ENCODE measurements around the gene CD80. TPM values are rescaled to one million over a fixed set of nuclear protein-coding genes. Genes with fewer than 3 reads are reported as not detected.

The CD80 gene, protein sequence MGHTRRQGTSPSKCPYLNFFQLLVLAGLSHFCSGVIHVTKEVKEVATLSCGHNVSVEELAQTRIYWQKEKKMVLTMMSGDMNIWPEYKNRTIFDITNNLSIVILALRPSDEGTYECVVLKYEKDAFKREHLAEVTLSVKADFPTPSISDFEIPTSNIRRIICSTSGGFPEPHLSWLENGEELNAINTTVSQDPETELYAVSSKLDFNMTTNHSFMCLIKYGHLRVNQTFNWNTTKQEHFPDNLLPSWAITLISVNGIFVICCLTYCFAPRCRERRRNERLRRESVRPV
- total RNA-seq = not detected in 2 replicates

DNA sequence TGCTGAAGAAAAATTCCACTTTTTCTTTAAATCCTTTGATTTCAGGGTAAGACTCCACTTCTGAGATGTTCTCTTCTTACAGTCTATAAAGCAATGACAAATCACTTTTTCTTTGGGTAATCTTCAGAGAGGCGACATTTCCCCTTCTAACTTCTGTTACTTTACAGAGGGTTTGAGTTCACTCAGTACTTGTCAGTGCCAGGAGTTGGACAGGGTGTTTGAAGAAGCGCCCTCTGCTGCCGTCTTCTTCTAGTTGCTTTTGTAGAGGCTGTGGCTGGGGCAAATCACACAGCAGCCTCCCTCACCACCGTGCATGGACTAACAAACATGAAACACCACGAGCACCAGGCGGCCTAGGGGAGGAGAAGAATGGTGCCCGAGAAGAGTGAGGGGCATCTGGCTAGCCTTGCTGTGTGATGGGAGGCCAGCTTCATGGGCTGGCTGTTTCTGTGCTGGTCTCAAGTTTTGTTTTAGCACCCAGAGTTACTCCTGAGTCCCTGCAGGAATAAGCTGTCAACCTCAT lies at the start of gene CD80:
Gene CD80, minus strand, starts transcription at position 174 of the 523 bp plus-strand sequence. CDS start 1,886 bp downstream, outside the sequence.
- H3K36me3 ChIP-seq (ENCODE audit: control insufficient read depth, insufficient read depth, low read length) = no peaks in the 10 kb centered on the region
- no peaks in the 10 kb centered on the region for H3K27me3 ChIP-seq (ENCODE audit: control insufficient read depth, insufficient read depth, low read length)
- no peak for DNase-seq (ENCODE audit: low read depth)
- H3K4me3 ChIP-seq (ENCODE audit: low read depth, low read length) = no peak within 1 kb of the TSS
- TF ChIP-seq, protein P1, sequence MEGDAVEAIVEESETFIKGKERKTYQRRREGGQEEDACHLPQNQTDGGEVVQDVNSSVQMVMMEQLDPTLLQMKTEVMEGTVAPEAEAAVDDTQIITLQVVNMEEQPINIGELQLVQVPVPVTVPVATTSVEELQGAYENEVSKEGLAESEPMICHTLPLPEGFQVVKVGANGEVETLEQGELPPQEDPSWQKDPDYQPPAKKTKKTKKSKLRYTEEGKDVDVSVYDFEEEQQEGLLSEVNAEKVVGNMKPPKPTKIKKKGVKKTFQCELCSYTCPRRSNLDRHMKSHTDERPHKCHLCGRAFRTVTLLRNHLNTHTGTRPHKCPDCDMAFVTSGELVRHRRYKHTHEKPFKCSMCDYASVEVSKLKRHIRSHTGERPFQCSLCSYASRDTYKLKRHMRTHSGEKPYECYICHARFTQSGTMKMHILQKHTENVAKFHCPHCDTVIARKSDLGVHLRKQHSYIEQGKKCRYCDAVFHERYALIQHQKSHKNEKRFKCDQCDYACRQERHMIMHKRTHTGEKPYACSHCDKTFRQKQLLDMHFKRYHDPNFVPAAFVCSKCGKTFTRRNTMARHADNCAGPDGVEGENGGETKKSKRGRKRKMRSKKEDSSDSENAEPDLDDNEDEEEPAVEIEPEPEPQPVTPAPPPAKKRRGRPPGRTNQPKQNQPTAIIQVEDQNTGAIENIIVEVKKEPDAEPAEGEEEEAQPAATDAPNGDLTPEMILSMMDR (IDR thresholded peaks at IDR 0.05; ENCODE audit: insufficient read depth, low read length, poor library complexity, severe bottlenecking) = peak; percentile 49

DNA sequence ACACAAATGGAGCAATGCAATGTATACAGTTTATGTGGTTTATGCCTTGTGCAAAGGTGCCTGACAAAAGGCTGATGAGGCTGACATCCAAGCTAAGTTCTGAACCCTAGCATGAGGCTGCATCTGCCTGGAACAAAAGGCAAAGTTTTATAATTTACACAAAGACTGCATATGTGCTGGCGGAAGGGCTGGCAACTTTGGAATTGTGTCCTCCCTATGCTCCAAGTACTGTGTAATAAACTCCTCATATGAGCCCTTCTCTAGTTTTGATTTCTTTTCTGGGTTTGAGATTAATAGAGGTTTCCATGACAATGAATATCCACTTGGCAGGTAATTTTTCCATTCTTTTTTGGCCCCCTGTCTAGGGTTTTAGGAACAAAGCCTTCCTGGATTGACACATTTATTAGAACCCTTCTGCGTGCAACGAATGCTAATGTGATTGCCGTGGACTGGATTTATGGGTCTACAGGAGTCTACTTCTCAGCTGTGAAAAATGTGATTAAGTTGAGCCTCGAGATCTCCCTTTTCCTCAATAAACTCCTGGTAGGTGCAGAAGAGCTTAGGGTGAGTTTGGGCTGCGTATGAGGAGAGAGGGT lies 49.1 kb upstream of the CD80 start:
- H3K36me3 ChIP-seq (ENCODE audit: control insufficient read depth, insufficient read depth, low read length) = no peaks in the 10 kb centered on the region
- no peak for DNase-seq (ENCODE audit: low read depth)
- H3K4me3 ChIP-seq (ENCODE audit: low read depth, low read length) = no peak overlapping the region
- TF ChIP-seq, protein P1 (IDR thresholded peaks at IDR 0.05; ENCODE audit: insufficient read depth, low read length, poor library complexity, severe bottlenecking) = no peak
- H3K27me3 ChIP-seq (ENCODE audit: control insufficient read depth, insufficient read depth, low read length) = no peaks in the 10 kb centered on the region

DNA sequence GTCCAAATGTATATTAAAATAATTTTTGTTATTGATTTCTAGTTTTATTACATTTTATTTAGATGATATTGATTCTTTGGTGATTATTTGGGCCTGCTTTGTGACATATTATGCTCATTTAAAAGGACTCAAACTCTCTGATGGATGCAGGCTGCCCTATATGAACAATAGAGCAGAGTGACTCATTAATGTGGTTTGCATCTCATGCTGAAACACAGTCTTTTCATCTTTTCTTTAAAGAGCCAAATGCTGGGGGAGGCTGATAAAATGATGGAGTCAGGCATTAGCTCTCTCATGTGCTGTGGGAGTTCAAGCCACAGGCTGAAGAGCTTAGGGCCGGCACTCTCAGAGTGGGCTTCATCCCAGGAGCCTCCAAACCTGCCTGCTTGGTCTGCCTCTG lies 45.5 kb upstream of the CD80 start:
- Histone ChIP-seq H3K4me3 (ENCODE audit: low read depth, low read length) (no peak overlapping the region), H3K27me3 (ENCODE audit: control insufficient read depth, insufficient read depth, low read length) (no peaks in the 10 kb centered on the region), H3K36me3 (ENCODE audit: control insufficient read depth, insufficient read depth, low read length) (no peaks in the 10 kb centered on the region)
- TF ChIP-seq, protein P1 (IDR thresholded peaks at IDR 0.05; ENCODE audit: insufficient read depth, low read length, poor library complexity, severe bottlenecking) = no peak
- DNase-seq (ENCODE audit: low read depth) = no peak

DNA sequence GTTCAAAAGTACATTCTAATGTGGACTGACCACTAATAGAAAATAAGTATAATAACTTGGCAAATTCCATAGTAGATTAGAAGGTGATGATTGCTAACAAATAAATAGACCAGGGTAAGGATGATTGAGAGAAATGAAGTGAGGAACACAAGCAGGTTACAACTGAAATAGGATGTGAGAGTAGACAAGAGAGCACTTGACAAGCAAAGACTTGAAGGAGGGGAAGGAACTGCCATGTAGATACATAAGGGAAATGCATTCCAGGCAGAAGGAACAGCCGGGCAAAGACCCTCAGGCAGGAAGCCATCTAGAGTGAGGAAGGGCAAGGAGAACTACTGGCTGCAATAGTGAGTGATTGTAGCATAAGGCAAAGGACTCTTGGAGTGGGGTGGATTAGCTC lies 43.3 kb upstream of the CD80 start:
- TF ChIP-seq, protein P1 (IDR thresholded peaks at IDR 0.05; ENCODE audit: insufficient read depth, low read length, poor library complexity, severe bottlenecking) = no peak
- no peaks in the 10 kb centered on the region for H3K36me3 ChIP-seq (ENCODE audit: control insufficient read depth, insufficient read depth, low read length)
- H3K4me3 ChIP-seq (ENCODE audit: low read depth, low read length) = no peak overlapping the region
- H3K27me3 ChIP-seq (ENCODE audit: control insufficient read depth, insufficient read depth, low read length) = no peaks in the 10 kb centered on the region
- DNase-seq (ENCODE audit: low read depth) = no peak

DNA sequence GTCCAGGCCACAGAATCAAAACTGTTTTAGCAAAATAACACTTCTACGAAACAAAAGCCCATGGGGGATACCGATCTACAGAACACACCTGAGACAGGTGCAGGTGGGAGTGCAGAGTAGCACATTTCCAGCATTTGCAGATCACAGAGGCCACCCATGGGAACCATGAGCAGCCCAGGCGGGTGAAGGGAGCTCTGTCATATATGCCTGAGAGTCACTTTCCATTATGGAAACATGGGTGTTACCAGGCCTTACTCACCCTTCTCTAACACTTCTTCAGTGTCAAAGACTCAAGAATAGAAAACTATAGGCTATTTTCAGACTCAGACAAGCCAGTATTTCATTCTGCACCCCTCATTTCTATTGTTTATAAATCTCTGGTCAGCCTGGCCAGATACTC lies 41.7 kb upstream of the CD80 start:
- H3K36me3 ChIP-seq (ENCODE audit: control insufficient read depth, insufficient read depth, low read length) = no peaks in the 10 kb centered on the region
- no peak for DNase-seq (ENCODE audit: low read depth)
- H3K4me3 ChIP-seq (ENCODE audit: low read depth, low read length) = no peak overlapping the region
- H3K27me3 ChIP-seq (ENCODE audit: control insufficient read depth, insufficient read depth, low read length) = no peaks in the 10 kb centered on the region
- TF ChIP-seq, protein P1 (IDR thresholded peaks at IDR 0.05; ENCODE audit: insufficient read depth, low read length, poor library complexity, severe bottlenecking) = no peak

Data from kidney epithelial cell (primary cell).